HG03064 (cell line): ENCODE data around the gene CCDC200.
"Not testable (repeated sequence)": the region's sequence is repeated elsewhere in the genome, so short reads cannot be mapped to it uniquely, and the experiment has no call there.

Experiments used
- ATAC-seq: cut with Tn5 transposase; IDR thresholded peaks from one replicate; pipeline ENCODE4 v1.9.1; 2021; ENCODE audit warnings: low read depth; ENCODE audit not compliant: unreplicated experiment

Gene CCDC200

DNA sequence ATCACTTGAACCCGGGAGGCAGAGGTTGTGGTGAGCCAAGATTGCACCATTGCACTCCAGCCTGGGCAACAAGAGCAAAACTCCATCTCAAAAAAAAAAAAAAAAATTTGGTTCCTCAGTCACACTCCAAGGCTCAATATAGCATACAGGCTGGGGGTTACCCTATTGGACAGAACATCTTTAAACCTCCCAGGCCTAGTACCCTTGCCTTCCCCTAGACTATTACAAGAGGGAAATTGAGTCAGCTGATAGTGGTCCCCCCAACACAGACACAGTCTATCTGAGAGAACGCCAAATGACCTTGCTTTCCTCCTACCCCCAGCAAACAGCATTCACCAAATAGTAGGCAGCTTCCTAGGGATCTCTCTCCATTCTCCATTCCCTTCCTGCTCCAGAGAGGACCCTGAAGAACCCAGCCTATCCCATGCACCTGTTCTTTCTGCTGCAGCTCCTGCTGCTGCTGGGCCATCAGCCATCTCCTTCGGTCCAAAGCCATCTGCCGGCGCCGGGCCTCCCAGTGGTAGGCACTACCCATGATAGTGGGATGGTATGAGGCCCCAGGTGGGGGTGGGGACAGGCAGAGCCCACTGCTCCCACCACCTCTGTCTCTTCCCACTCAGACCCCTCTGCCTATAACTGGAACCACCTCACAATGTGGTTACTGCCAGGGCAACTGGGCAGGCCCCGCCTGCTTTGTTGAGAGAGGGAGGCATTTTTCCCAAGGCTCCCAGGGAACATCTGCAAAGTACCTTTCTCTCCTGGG is at the start of gene CCDC200:
CCDC200 (minus strand) TSS at position 604 of the 763 bp plus-strand sequence; CDS start at position 535, 69 bp downstream.
- ATAC-seq: not testable (repeated sequence)

DNA sequence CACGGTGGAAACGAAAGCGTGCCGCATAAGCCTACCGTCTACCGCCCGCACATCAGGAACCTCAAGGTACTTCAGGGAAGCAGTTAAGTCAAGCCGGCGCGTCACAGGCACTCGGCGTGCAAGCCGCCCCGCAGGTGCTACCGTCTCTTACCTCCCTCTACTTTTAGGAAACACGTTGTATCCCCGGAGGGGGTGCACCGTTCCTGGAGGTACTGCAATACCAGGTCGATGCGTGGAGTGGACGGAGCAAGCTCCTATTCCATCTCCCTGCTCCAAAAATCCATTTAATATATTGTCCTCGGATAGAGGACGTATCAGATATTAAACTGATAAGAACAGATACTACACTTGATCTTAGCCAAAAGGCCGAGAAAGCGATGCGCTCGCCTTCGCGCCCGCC is 44.5 kb upstream of the CCDC200 start:
- ATAC-seq: not testable (repeated sequence)

DNA sequence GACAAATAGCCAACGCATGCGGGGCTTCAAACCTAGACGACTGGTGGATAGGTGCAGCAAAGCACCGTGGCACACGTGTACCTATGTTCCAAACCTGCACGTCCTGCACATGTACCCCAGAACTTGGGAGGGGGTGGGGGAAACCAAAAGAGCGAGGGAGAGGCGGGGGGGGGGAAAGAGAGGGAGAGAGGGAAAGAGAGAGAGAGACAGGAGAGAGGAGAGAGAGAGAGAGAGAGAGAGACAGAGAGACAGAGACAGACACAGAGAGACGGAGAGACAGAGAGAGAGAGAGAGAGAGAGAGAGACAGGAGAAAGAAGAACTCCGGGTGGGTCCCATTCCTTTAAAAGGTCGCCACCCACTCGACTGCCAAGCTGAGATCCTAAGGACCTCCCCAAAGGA is 44.1 kb upstream of the CCDC200 start:
- not testable (repeated sequence) for ATAC-seq

DNA sequence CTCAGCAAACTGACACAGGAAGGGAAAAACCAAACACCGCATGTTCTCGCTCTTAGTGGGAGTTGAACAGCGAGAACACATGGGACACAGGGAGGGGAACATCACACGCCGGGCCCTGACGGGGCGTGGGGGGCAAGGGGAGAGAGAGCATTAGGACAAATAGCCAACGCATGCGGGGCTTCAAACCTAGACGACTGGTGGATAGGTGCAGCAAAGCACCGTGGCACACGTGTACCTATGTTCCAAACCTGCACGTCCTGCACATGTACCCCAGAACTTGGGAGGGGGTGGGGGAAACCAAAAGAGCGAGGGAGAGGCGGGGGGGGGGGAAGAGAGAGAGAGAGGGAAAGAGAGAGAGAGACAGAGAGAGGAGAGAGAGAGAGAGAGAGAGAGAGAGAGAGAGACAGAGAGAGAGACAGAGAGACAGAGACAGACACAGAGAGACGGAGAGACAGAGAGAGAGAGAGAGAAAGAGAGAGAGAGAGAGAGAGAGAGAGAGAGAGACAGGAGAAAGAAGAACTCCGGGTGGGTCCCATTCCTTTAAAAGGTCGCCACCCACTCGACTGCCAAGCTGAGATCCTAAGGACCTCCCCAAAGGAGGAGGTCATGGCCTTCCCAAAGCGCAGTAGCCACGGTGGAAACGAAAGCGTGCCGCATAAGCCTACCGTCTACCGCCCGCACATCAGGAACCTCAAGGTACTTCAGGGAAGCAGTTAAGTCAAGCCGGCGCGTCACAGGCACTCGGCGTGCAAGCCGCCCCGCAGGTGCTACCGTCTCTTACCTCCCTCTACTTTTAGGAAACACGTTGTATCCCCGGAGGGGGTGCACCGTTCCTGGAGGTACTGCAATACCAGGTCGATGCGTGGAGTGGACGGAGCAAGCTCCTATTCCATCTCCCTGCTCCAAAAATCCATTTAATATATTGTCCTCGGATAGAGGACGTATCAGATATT is 42.4 kb upstream of the CCDC200 start:
- ATAC-seq: not testable (repeated sequence)

DNA sequence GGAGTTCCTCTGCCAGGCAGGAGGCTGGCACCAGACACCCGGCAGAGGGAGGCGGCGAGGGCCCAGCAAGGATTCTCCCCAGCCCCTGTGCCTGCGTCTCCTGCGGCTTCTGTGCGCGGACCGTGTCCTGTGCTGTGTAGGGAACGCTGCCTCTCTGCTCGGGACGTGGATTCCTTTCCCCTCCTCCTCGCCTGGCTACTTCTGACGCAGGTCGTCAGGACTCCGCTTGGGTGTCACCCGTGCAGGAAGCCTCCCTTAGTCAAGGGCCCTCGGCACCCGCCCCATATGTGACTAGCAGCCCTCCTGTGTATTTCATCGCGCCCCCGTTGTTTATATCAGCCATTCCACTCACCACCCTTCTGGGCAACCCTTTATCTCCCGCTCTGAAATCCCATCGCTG is 18.0 kb upstream of the CCDC200 start:
- not testable (repeated sequence) for ATAC-seq

DNA sequence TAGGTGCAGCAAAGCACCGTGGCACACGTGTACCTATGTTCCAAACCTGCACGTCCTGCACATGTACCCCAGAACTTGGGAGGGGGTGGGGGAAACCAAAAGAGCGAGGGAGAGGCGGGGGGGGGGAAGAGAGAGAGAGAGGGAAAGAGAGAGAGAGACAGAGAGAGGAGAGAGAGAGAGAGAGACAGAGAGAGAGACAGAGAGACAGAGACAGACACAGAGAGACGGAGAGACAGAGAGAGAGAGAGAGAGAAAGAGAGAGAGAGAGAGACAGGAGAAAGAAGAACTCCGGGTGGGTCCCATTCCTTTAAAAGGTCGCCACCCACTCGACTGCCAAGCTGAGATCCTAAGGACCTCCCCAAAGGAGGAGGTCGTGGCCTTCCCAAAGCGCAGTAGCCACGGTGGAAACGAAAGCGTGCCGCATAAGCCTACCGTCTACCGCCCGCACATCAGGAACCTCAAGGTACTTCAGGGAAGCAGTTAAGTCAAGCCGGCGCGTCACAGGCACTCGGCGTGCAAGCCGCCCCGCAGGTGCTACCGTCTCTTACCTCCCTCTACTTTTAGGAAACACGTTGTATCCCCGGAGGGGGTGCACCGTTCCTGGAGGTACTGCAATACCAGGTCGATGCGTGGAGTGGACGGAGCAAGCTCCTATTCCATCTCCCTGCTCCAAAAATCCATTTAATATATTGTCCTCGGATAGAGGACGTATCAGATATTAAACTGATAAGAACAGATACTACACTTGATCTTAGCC is 12.4 kb upstream of the CCDC200 start:
- ATAC-seq: not testable (repeated sequence)

DNA sequence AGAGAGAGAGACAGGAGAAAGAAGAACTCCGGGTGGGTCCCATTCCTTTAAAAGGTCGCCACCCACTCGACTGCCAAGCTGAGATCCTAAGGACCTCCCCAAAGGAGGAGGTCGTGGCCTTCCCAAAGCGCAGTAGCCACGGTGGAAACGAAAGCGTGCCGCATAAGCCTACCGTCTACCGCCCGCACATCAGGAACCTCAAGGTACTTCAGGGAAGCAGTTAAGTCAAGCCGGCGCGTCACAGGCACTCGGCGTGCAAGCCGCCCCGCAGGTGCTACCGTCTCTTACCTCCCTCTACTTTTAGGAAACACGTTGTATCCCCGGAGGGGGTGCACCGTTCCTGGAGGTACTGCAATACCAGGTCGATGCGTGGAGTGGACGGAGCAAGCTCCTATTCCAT is 11.2 kb upstream of the CCDC200 start:
- not testable (repeated sequence) for ATAC-seq

DNA sequence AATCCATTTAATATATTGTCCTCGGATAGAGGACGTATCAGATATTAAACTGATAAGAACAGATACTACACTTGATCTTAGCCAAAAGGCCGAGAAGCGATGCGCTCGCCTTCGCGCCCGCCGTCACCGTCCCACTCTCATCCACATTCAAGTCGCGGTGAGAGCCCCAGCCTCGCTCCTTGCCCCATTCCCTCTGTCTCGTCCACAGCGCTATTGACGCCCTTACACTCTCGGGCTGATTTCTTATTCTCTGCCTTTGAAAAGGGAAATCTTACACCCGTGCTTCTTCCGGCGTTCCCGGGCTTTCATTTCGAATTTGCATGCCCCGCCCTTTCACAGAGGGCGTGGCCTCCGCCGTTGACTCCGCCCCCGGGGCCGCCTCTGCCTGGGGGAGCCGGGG is 5.5 kb upstream of the CCDC200 start, which contains the start of gene RNU2-1:
RNU2-1 (minus strand) TSS at position 101 of the 400 bp plus-strand sequence.
- not testable (repeated sequence) for ATAC-seq

DNA sequence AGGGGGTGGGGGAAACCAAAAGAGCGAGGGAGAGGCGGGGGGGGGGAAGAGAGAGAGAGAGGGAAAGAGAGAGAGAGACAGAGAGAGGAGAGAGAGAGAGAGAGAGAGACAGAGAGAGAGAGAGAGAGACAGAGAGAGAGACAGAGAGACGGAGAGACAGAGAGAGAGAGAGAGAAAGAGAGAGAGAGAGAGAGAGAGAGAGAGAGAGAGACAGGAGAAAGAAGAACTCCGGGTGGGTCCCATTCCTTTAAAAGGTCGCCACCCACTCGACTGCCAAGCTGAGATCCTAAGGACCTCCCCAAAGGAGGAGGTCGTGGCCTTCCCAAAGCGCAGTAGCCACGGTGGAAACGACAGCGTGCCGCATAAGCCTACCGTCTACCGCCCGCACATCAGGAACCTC is 4.8 kb upstream of the CCDC200 start:
- ATAC-seq: not testable (repeated sequence)

DNA sequence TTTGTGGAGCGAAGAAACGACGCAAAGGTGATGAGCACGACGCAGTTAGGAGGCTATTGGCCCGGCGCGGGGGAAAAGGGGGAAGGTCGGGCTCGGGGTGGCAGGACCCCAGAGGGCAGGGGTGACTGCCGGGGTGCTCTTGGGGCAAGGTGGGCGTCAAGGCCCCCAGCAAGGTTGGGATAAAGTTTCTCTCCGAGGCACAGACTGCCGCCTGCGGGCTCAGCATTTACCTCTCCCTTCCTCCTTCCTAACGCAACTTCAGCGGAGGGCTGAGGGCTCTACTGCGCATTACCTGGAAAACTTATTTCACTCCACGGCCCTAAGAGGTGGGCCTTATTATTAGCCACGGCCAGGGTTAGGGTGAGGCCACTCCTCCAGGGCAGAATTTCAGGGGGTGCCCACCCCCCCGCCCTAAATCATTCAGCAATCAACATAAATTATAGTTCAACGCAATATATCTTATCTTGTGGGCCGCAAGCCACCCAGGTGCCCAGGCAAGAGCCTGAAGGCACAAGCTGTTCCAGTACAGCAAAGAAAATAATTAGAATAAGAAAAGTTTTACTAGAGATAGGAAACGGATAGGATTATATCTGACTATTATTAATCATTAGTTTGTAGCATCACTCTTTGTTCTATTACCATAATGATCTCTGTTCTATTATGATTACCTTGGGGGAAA is 3.7 kb upstream of the CCDC200 start:
- not testable (repeated sequence) for ATAC-seq

DNA sequence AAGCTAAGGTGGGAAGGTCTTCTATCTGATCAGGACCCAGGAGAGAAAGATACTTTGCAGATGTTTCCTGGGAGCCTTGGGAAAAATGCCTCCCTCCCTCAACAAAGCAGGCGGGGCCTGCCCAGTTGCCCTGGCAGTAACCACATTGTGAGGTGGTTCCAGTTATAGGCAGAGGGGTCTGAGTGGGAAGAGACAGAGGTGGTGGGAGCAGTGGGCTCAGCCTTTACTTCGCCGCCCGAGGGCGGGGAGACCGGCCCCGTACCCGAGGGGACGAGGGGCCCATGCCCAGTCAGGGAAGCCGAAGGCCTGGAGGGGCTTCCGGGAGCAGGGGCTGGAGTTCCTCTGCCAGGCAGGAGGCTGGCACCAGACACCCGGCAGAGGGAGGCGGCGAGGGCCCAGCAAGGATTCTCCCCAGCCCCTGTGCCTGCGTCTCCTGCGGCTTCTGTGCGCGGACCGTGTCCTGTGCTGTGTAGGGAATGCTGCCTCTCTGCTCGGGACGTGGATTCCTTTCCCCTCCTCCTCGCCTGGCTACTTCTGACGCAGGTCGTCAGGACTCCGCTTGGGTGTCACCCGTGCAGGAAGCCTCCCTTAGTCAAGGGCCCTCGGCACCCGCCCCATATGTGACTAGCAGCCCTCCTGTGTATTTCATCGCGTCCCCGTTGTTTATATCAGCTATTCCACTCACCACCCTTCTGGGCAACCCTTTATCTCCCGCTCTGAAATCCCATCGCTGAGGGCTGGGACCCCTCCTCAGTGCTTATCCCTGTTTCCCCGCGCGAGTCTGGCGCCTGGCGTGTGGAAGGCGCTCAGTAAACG is 3.0 kb upstream of the CCDC200 start:
- ATAC-seq: not testable (repeated sequence)

DNA sequence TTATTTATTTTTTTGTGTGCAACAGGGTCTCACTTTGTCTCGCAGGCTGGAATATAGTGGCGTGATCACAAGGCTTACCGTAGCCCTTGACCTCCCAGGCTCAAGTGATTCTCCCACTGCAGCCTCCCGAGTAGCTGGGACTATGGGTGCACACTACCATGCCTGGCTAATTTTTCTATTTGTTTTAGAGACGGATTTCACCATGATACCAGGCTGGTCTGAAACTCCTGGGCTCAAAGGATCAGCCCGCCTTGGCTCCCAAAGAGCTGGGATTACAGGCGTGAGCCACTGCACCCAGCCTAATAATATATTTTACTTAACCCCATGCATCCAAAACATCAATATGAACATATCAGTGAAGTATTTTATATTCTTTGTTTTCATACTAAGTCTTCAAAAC is 2.0 kb downstream of the CCDC200 start:
- ATAC-seq: no peak

DNA sequence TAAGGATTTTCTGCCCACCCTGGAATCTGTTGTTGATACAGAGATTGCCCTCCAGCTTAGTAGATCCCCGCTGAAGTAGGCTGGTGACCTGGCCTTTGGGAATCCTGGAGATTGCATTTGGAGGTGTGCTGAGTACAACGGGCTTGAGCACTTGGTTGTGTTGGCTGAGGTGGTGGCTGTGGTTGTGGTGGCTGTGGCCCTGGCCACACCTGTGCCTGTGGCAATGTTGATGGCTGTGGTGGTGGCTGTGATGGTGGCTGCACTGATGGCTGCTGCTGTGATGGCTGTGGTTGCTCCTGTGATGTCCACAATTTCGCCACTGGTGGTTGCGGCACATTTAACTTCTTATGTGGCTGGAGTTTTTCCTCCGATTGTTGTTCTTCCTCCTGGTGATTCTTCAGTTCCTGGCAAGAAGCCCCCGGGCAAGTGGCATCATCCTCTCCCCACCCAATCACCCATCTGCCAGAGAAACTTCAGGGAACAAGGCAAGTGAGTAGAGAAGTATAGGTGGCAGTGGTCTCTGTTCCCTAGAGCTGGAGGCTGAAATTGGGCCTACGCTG is 4.2 kb downstream of the CCDC200 start:
- no peak for ATAC-seq

DNA sequence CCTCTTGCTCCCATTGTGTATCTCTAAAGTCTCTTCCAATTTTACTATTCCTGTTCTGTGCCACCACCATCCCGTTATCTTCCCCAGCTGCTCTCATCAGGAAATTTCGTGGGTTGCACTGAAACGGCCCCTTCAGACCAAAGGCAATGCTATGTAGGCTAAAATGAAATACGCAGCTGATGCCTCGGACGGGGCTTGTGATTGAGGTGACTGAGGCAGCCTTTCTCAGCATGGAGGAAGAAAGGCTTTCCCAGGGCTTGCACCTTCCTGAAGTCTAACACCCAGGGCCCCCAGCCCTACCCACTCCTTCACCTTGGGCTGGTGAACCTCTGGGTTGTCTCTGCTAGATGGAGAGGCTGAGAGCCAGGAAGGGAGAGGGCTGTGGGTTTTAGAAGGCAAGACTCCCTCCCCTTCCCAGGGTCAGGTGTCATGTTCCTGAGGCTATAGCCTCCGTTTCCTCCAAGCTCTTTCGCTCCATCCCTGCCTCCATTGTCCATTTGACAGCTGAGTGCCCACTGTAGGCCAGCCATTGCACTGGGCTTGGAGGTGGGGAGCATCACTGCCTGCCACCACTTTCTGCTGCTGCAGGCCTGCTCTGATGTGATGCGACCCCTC is 7.8 kb downstream of the CCDC200 start:
- ATAC-seq: no peak

DNA sequence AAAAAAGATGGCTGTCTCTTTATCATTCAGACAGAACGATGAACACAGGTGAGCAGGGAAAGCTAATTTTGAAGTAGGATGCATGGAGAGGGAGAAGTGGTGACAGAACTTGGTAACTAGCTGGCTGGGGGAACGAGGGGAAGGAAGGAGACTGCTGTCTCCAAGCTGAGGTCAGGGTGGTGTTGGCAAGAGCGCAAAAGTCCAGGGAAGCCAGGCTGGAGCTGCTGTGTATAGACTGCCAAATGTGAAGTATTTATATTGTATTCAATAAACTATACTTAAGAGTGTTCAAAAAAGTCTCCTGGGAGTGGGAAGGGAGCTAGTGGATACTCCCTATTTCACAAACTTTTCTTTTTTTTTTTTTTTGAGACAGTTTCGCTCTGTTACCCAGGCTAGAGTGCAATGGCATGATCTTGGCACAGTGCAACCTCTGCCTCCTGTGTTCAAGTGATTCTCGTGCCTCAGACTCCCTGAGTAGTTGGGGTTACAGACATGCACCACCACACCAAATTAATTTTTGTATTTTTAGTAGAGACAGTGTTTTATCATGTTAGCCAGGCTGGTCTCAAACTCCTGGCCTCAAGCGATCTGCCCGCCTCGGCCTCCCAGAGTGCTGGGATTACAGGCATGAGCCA is 8.6 kb downstream of the CCDC200 start:
- ATAC-seq: no peak

DNA sequence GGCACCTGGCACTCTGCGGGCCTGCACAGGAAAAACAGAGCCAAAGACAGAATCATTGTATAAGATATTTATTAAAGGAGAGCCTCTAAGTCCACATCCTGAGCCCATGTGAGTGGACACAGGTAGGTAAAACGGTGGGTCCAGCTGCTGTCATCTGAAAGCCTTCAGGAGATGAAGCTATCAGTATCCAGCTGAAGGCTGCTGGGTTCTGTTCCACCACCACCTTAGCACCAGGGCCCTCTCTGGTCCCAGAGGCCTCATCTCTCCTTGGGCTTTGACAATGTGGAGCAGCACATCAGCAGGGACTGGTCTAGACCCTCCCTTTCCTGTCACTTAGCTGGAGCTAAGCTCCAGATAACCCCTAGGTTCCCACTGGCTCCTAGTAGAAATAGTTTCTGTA is 9.4 kb downstream of the CCDC200 start:
- ATAC-seq: no peak

DNA sequence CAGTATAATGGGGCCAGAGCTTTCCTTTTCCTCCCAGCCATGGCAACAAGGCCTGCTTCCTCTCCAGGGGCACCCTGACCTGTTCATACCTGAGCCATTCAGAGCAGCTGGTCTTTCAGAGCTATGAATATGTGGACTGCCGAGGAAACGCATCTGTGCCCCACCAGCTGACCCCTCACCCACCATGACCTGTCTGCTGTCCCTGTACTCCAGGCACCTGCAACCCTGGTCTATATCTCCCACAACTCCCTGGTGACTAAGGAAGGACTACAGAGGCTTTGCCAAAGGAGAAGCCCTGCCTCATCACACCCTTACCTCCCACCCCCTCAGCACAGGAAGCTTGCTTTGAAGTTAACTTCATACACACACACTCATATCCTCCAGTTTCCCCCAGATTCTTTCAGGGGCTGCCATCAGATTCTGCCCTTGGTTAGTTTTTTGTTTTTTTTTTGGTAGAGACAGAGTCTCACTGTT is 10.8 kb downstream of the CCDC200 start:
- ATAC-seq: no peak
